Caco-2 (cell line): ENCODE measurements around the gene TRIM58. TPM values are rescaled to one million over a fixed set of nuclear protein-coding genes. Genes with fewer than 3 reads are reported as not detected.

Source experiments
- BruUV-seq: library from RNA; stranded (reverse); fragments of 400-500 nt; replicated peaks from 2 replicates; lab custom pipeline; 2021; lab: Mats Ljungman, UMichigan
- CTCF ChIA-PET: fragments of 300-600 bp; sonication (Branson Sonifier 250); formaldehyde crosslinking; loops from one replicate; lab custom pipeline; 2022; ENCODE audit warnings: antibody characterized with exemption; lab: Charles Lee
- POLR2A ChIA-PET: fragments of 300-600 bp; sonication (Branson Sonifier 250); formaldehyde crosslinking; loops from one replicate; lab custom pipeline; 2022; ENCODE audit warnings: antibody characterized with exemption; lab: Charles Lee
- DNase-seq, 2 experiments: peaks; one replicate each; pipeline versions ENCODE4 v3.0.0 to v3.0.0-alpha.2; 2020 to 2022
- H3K27me3 ChIP-seq: replicated peaks from 2 replicates; pipeline ENCODE4 v1.6.0; 2011; ENCODE audit warnings: low read length; ENCODE audit not compliant: control insufficient read depth, insufficient read depth
- H3K36me3 ChIP-seq: 2 replicates; pipeline ENCODE4 v1.5.1; 2011; ENCODE audit warnings: low read length; ENCODE audit not compliant: control insufficient read depth, insufficient read depth
- H3K4me1 ChIP-seq: fragments of 250-450 bp; sonication (Bioruptor Pico); 2 replicates; pipeline ENCODE4 v1.5.1; 2020; ENCODE audit warnings: mild to moderate bottlenecking
- H3K4me3 ChIP-seq: 2 replicates; pipeline ENCODE4 v1.5.1; 2011; ENCODE audit warnings: low read depth, mild to moderate bottlenecking, control low read depth, low read length
- H3K9me3 ChIP-seq: fragments of 250-450 bp; sonication (Bioruptor Pico); 2 replicates; pipeline ENCODE4 v1.5.1; 2020; ENCODE audit warnings: mild to moderate bottlenecking, moderate library complexity
- H3K27ac Mint-ChIP-seq: one replicate; pipeline ENCODE4 v1.8.0; 2022; ENCODE audit warnings: mixed read lengths; ENCODE audit not compliant: unreplicated experiment
- H3K27me3 Mint-ChIP-seq: one replicate; pipeline ENCODE4 v1.8.0; 2022; ENCODE audit warnings: mixed read lengths; ENCODE audit not compliant: insufficient read depth, unreplicated experiment
- H3K36me3 Mint-ChIP-seq: one replicate; pipeline ENCODE4 v1.8.0; 2022; ENCODE audit warnings: mild to moderate bottlenecking, mixed read lengths; ENCODE audit not compliant: insufficient read depth, unreplicated experiment
- H3K4me1 Mint-ChIP-seq: one replicate; pipeline ENCODE4 v1.8.0; 2022; ENCODE audit warnings: low read depth, mixed read lengths; ENCODE audit not compliant: unreplicated experiment
- H3K4me3 Mint-ChIP-seq: one replicate; pipeline ENCODE4 v1.8.0; 2022; ENCODE audit warnings: mild to moderate bottlenecking, moderate library complexity, mixed read lengths; ENCODE audit not compliant: unreplicated experiment
- H3K9me3 Mint-ChIP-seq: one replicate; pipeline ENCODE4 v1.8.0; 2022; ENCODE audit warnings: mixed read lengths; ENCODE audit not compliant: unreplicated experiment
- CTCF ChIP-seq, 2 experiments: fragments of 200-600 bp in 1 of 2; IDR thresholded peaks; 1 replicate in 1 of 2; 2 replicates in 1 of 2; pipeline versions ENCODE4 v1.5.1 to v1.8.0; 2011 to 2022; ENCODE audit warnings: antibody characterized with exemption in 1 of 2, control low read depth in 1 of 2, inconsistent platforms in 1 of 2, low read depth in 1 of 2, low read length in 1 of 2, mild to moderate bottlenecking in 1 of 2, moderate library complexity in 1 of 2; ENCODE audit not compliant: insufficient read depth in 1 of 2, severe bottlenecking in 1 of 2, unreplicated experiment in 1 of 2
- intact Hi-C: fragments of 100-400 bp; cut with micrococcal nuclease; formaldehyde crosslinking; loops from one replicate; pipeline ENCODE4 v1.10.0; 2022; ENCODE audit not compliant: unreplicated experiment
- total RNA-seq: library from RNA; stranded (reverse); gene quantifications from 2 replicates; pipeline ENCODE4 v1.2.3, GENCODE V29; 2022

TRIM58 gene
- total RNA-seq, 1 experiment from 2014 or later = not detected

DNA sequence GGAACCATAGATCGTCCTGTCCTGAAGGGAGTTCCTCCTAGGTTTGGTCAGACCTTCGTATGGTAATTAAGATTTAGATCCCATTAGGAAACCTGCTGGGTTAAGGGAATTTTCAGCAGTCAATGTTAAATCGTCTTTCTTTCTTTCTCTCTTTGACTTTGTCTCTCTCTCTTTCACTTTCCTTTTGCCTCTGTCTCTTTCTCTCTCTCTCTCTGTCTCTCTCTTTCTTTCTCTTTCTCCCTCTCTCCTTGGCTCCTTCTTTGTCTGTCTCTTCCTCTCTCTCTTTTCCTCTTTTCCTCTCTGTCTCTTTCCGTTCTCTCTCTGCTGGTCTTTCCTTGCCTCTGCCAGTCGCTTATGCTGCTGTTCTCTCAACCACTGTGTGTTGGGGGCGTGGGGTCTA lies 47.1 kb downstream of the TRIM58 start:
- no peak overlapping the region for H3K4me3 Mint-ChIP-seq
- no peaks in the 10 kb centered on the region for H3K36me3 Mint-ChIP-seq
- ChIA-PET CTCF (no interaction called here), POLR2A (no interaction called here)
- DNase-seq = no peak
- no peak overlapping the region for H3K4me3 ChIP-seq
- H3K27ac Mint-ChIP-seq = no peak overlapping the region
- H3K4me1 Mint-ChIP-seq = no peaks in the 10 kb centered on the region
- intact Hi-C loops = no loop called here
- BruUV-seq = no TSS peak
- H3K9me3 ChIP-seq = no peaks in the 10 kb centered on the region
- no peak for TF ChIP-seq CTCF (IDR thresholded peaks at IDR 0.05; ENCODE audit: insufficient read depth in 1 of 2, low read depth in 1 of 2, low read length in 1 of 2, severe bottlenecking in 1 of 2, unreplicated experiment in 1 of 2)
- H3K27me3 Mint-ChIP-seq = no peaks in the 10 kb centered on the region
- H3K4me1 ChIP-seq = no peaks in the 10 kb centered on the region
- H3K9me3 Mint-ChIP-seq = peaks cover 25% of the 10 kb centered on the region
- H3K27me3 ChIP-seq = no peaks in the 10 kb centered on the region
- H3K36me3 ChIP-seq = no peaks in the 10 kb centered on the region

- CTCF ChIA-PET = no interaction called here
- DNase-seq = no peak
- Histone ChIP-seq H3K4me3 (no peak overlapping the region), H3K27me3 (no peaks in the 10 kb centered on the region), H3K36me3 (no peaks in the 10 kb centered on the region), H3K4me1 (no peaks in the 10 kb centered on the region), H3K9me3 (no peaks in the 10 kb centered on the region)
- Mint-ChIP-seq H3K4me1 (no peaks in the 10 kb centered on the region), H3K36me3 (no peaks in the 10 kb centered on the region), H3K9me3 (peaks cover 25% of the 10 kb centered on the region), H3K27me3 (no peaks in the 10 kb centered on the region), H3K4me3 (no peak overlapping the region), H3K27ac (no peak overlapping the region)
- intact Hi-C loops = no loop called here
- POLR2A ChIA-PET = no interaction called here
- no peak for TF ChIP-seq CTCF (IDR thresholded peaks at IDR 0.05; ENCODE audit: insufficient read depth in 1 of 2, low read depth in 1 of 2, low read length in 1 of 2, severe bottlenecking in 1 of 2, unreplicated experiment in 1 of 2)
- BruUV-seq = no TSS peak
Observed at GRCh38 chr1:247905181-247905580, 48.2 kb downstream of the TRIM58 start.

DNA sequence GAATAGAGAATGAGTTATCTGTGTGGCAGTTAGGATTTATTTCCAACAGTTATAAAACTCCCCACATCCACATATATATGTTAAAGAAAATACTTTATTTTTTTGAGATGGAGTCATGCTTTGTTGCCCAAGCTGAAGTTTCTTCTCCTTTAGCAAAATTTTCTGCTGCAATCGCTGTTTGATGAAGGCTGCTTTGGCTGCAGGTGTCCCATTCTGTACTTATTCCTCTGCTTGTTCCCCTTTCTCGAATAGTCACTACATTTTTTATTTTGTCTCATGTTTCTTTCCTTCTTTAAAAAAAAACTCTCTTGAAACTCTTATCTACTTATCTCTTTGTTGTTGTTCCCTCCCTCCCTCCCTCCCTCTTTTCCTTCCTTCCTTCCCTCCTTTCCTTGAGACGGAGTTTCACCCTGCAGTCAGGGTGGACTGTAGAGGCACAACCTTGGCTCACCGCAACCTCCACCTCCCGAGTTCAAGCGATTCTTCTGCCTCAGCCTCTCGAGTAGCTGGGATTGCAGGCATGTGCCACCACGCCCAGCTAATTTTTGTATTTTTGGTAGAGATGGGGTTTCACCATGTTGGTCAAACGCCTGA lies 49.0 kb downstream of the TRIM58 start:
- CTCF ChIA-PET = no interaction called here
- no TSS peak for BruUV-seq
- Histone ChIP-seq H3K27me3 (no peaks in the 10 kb centered on the region), H3K4me3 (no peak overlapping the region), H3K36me3 (no peaks in the 10 kb centered on the region), H3K9me3 (no peaks in the 10 kb centered on the region), H3K4me1 (no peaks in the 10 kb centered on the region)
- no peaks in the 10 kb centered on the region for H3K4me1 Mint-ChIP-seq
- no peak overlapping the region for H3K4me3 Mint-ChIP-seq
- no peaks in the 10 kb centered on the region for H3K36me3 Mint-ChIP-seq
- no peaks in the 10 kb centered on the region for H3K27me3 Mint-ChIP-seq
- peaks cover 25% of the 10 kb centered on the region for H3K9me3 Mint-ChIP-seq
- TF ChIP-seq CTCF (IDR thresholded peaks at IDR 0.05; ENCODE audit: insufficient read depth in 1 of 2, low read depth in 1 of 2, low read length in 1 of 2, severe bottlenecking in 1 of 2, unreplicated experiment in 1 of 2) = no peak
- intact Hi-C loops = no loop called here
- POLR2A ChIA-PET = no interaction called here
- no peak overlapping the region for H3K27ac Mint-ChIP-seq
- DNase-seq = no peak
